HL-60 (cell line): ENCODE measurements around the gene ABCG1.

Experiments used
- CTCF ChIP-seq: IDR thresholded peaks from one replicate; pipeline ENCODE4 v1.5.1; 2011; ENCODE audit warnings: low read length, control low read depth, inconsistent platforms; ENCODE audit not compliant: insufficient read depth
- GABPA ChIP-seq: IDR thresholded peaks from 2 replicates; pipeline ENCODE4 v1.6.1; 2012; ENCODE audit warnings: low read depth
- POLR2AphosphoS5 ChIP-seq: IDR thresholded peaks from 2 replicates; pipeline ENCODE4 v1.6.1; 2012; ENCODE audit warnings: low read depth
- REST ChIP-seq: IDR thresholded peaks from 2 replicates; pipeline ENCODE4 v1.6.1; 2012; ENCODE audit warnings: low read depth; ENCODE audit not compliant: insufficient replicate concordance
- SPI1 ChIP-seq: IDR thresholded peaks from 2 replicates; pipeline ENCODE4 v1.6.1; 2012; ENCODE audit warnings: low read depth, mild to moderate bottlenecking, borderline replicate concordance

GRCh38 chr21:42272109-42272962 lies 53.4 kb downstream of the ABCG1 start:
- no peak for TF ChIP-seq CTCF
- TF ChIP-seq POLR2AphosphoS5: no peak
- no peak for TF ChIP-seq REST
- no peak for TF ChIP-seq GABPA
- no peak for TF ChIP-seq SPI1
